GM19238 (cell line): ENCODE data around the gene ZNF600.
A peak's percentile ranks its signal among the peaks of the same experiment; 100 is the strongest.
"Not testable (repeated sequence)": the region's sequence is repeated elsewhere in the genome, so short reads cannot be mapped to it uniquely, and the experiment has no call there.

Source experiments
- DNase-seq: peaks from one replicate; pipeline ENCODE4 v3.0.0; 2011; ENCODE audit warnings: low spot score; ENCODE audit not compliant: insufficient read length

Gene ZNF600

DNA sequence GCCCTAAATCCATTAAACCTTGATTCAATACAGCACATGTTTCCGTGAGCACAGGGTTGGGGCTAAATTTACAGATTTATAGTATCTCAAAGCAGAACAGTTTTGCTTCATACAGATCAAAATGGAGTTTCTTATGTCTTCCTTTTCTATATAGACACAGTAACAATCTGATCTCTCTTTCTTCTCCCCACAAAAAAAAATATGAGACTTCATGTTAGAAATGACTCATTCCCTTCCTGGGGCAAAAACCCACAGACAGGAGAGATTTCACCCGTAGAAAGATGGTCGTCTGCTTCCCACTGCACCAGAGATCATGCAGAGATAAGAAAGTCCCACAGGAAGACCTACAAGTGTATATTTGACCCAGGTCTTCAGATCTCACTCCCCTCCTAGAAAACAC lies 44.1 kb downstream of the ZNF600 start:
- DNase-seq = no peak

DNA sequence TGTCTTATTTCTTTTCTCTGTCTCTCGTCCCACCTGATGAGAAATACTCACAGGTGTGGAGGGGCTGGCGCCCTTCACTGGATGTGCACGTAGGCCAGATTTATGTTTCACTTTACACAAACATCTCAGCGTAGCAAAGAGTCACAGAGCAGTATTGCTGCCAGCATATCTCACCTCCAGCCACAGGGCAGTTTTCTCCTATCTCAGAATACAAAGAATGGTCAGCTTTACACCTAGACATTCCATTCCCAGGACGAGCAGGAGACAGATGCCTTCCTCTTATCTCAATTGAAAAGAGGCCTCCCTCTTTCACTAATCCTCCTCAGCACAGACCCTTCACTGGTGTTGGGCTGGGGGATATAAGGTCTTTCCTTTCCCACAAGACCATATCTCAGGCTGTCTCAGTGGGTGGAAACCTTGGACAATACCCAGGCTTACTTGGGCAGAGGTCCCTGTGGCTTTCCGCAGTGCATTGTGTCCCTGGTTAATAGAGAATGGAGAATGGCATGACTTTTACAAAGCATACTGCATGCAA lies 44.6 kb downstream of the ZNF600 start:
- DNase-seq = no peak

DNA sequence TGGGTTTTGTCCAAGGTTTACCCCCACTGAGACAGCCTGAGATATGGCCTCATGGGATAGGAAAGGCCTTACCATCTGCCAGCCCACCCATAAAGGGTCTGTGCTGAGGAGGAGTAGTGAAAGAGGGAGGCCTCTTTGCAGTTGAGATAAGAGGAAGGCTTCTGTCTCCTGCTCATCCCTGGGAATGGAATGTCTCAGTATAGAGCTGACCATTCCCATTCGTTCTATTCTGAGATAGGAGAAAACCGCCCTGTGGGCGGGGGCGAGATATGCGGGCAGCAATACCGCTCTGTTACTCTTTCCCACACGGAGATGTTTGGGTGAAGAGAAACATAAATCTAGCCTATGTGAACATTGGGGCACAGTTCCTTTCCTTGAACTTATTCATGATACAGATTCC lies 45.2 kb downstream of the ZNF600 start:
- not testable (repeated sequence) for DNase-seq

DNA sequence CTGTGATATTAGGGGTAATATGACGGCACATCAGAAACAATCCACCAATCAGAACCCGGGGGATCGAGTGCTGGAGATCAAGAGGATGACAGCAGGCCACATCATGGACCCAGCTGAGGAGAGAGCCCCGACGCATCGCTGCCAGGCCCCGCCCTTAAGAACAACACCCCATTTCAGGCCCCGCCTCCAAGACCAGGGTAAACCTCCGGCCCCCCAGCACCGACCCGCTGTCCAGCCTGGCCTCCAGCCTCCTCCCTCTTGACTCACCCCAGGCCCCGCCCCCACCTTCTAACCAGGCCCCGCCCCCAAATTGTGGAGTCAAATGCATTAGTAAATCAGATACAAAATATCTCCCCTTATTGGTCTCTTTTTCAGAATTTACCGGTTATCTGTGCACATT lies 47.0 kb downstream of the ZNF600 start:
- DNase-seq = no peak

DNA sequence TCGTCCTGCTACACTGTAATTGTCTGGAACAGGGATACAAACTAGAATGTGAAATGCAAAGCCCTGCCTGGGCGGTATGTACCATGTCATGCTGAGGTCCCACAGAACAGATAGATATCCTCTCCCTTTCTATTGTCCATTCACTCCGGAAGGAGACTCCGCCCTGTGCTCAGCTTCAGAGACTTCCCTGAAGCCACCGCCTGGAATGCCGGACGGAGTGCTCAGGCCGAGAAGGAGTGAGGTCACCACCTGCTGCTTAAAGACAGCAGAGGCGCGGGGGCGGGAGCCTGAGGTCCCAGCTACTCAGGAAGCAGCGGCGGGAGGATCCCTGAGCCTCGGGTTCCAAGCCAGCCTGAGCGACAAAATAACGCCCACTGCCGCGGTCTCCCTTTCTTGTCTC lies 50.9 kb downstream of the ZNF600 start:
- no peak for DNase-seq

DNA sequence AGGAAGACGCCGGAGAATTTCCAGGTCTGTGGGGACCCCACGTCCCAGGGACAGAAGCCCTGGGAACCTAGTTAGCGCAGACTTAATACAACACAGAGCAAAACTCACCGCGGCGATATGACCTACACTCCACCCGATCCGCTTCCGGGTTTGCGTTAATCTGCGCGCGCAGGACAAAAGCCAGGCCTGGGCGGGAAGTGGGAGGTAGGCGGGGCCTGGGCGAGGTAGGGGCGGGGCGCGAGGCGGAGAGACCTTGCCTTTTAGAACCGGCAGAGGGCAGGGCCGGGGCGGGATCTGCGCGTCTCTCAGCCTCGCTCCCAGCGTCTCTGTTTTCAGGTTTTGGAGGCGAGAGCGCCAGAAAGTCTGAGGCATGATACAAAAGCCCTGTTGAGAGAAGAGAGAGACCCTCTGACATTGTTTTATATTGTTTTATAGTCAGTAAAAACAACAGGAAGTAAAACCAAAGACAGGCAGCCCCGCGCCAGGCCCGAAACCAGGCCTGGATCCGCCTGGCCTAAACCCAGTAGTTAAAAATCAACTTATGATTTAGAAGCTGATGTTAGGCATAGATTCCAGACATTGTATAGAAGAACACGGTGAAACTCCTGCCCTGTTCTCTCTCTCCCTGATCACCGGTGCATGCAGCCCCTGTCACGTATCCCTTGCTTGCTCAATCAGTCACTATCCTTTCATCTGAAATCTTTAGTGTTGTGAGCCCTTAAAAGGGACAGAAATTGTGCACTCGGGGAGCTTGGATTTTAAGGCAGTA lies 51.5 kb downstream of the ZNF600 start, which contains the start of gene ZNF611:
TSS of gene ZNF611 (minus strand) at position 152 of the 769 bp plus-strand sequence. CDS start 19,150 bp downstream, outside the sequence.
- DNase-seq = peak; percentile 91

DNA sequence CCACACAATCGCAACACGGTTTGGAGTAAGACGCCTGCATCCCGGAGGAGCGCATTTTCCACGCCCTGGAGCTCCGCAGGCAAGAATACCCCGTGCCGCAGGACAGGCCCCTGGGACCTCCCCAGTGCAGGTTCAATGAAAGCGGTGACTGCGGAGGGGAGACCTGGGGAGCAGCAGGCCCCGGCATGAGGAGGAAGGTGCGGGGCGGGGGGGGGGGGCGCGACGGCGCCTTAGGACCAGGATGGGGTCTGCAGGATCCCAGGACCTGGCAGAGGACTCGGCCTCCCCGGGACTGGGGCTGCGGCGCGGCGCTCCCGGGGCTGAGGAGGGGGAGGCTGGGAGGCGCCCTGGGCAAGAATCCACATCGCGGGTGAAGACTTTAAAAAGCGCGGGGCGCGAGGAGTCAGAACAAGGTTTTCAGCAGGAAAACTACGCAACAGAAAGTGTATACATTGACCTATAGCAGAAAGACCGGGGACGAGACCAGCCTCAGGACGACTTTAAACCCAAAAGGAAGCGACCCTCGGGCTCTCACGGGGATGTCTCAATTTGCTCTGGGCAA lies 52.2 kb downstream of the ZNF600 start:
- DNase-seq = peak; percentile 16

DNA sequence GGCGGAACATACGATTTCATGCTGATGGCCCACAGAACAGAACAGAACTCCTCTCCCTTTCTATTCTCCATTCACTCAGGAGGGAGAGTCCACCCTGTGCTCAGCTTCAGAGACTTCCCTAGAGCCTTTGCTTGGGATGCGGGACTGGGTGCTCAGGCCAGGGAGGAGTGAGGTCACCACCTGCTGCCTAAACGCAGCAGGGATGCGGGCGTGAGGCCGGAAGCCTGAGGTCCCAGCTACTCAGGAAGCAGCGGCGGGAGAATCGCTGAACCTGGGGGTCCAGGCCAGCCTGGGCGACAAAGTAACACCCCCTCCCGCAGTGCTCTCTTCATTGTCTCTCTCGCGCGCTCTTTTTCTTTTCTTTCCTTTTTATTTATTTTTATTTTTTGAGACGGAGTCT lies 60.5 kb downstream of the ZNF600 start:
- not testable (repeated sequence) for DNase-seq

DNA sequence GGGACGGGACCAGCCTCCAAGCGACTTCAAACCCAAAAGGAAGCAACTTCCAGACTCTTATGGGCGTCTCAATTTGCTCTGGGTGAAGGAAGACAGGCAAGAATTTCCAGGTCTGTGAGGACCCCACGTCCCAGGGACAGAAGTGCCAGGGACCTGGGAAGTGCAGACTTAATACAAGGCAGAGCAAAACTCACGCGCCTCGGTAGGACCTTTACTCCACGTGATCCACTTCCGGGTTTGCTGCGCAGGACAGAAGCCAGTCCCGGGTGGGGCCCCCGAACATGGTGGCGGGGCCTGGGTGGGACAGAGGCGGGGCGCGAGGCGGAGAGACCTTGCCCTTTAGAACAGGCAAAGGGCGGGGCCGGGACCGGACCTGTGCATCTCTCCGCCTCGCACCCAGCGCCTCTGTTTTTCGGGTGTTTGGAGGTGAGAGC lies 61.0 kb downstream of the ZNF600 start:
- no peak for DNase-seq

DNA sequence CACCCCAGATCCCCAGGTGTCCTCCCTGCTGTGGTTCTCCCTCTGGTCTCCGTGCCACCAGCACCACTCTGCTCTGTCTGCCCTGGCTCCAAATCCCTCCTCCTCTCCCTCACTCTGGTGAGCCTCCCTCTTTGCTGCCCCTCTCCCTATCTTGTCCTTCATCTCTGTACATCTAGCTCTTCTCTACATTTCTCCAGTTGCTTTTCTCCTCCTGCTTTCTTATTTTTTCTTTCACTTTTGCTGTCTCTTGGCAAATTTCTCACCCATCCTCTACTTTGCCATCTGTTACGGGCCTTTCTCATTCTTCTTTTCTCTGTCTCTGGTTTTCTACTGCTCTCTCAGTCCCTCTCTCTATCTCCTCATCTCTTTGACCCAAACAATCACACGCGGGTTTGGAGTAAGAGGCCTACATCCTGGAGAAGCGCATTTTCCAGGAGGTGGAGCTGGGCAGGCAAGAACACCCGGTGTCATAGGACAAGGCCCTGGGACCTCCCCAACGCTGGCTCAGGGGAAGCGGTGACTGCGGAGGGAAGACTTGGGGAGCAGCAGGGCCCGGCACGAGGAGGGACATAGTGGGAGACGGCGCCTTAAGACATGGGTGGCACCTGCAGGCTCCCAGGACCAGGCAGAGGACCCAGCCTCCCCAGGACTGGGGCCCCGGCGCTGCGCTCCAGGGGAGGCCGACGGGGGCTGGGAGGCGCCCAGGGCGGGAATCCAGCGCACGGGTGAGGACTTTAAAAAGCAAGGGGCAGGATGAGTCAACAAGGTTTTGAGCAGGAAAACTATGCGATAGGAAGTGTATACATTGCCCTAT lies 61.7 kb downstream of the ZNF600 start:
- no peak for DNase-seq

DNA sequence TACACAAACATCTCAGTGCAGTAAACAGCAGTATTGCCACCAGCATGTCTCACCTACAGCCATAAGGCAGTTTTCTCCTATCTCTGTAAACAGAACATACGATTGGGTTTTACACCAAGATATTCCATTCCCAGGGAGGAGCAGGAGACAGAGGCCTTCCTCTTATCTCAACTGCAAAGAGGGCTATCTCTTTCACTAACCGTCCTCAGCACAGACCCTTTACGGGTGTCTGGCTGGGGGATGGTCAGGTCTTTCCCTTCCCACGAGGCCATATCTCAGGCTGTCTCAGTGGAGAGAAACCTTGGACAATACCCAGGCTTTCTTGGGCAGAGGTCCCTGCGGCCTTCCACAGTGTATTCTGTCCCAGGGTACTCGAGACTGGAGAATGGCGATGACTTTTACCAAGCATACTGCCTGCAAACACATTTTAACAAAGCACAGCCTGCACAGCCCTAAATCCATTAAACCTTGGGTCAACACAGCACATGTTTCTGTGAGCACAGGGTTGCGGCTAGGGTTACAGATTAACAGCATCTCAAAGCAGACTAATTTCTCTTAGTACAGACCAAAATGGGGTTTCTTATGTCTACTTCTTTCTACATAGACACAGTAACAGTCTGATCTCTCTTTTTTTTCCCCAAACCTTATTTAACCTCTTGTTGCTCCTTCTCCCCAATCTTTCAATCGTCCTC lies 62.5 kb downstream of the ZNF600 start:
- DNase-seq = not testable (repeated sequence)

DNA sequence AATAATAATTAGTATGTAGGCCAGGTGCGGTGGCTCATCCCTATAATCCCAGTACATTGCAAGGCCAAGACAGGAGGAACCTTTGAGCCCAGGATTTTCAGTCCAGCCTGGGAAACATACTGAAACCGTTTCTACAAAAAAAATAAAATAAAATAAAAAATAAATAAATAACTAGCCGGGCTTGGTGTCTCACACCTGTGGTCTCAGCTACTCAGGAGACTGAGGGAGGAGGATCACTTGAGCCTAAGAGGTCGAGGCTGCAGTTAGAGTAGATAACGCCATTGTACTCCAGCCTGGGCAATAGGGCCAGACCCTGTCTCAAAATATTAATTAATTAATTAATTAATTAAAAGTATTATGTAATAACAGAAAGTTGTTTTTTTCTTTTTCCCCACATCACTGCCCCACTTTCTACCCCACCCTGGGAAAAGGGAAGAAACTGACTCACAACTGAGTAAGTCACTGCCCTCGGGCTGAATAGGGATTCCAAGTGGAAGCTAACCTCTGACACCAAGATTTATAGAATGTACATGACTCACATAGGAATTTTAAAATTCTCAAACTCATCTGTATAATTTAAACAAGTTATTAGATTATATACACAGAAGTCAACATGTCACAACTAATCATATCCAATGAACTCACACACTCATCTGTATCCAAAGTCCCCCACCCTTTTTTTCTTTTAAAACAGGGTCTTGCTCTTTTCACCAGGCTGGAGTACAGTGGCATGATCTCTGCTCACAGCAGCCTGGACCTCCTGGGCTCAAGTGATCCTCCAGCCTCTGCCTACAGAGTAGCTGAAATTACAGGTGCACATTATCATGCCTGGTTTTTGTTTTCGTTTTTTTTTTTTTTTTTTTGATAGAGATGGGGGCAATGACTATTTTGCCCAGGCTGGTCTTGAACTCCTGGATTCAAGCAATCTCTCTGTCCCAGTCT lies 64.3 kb downstream of the ZNF600 start:
- no peak for DNase-seq

DNA sequence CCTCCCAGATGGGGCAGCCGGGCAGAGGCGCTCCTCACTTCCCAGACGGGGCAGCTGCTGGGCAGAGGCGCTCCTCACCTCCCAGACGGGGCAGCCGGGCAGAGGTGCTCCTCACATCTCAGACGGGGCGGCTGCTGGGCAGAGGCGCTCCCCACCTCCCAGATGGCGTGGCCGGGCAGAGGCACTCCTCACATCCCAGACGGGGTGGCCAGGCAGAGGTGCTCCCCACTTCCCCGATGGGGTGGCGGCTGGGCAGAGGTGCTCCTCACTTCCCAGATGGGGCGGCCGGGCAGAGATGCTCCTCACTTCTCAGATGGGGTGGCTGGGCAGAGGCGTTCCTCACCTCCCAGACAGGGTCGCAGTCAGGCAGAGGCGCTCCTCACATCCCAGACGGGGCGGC lies 66.0 kb downstream of the ZNF600 start:
- not testable (repeated sequence) for DNase-seq

DNA sequence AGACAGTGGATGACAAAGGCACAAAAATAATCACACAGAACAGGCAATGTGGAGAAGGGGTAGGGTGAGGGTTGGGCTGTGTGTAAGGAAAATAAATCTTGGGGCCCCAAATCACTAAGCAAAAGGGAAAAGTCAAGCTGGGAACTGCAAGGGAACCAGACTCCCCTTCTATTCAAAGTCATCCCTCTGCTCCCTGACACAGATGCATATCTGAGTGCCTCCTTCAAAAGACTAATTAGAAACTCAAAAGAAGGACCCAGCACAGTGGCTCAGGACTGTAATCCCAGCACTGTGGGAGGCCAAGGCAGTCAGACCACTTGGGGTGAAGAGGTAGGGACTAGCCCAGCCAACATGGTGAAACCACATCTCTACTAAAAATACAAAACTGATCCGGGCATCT lies 70.1 kb downstream of the ZNF600 start:
- DNase-seq = no peak

DNA sequence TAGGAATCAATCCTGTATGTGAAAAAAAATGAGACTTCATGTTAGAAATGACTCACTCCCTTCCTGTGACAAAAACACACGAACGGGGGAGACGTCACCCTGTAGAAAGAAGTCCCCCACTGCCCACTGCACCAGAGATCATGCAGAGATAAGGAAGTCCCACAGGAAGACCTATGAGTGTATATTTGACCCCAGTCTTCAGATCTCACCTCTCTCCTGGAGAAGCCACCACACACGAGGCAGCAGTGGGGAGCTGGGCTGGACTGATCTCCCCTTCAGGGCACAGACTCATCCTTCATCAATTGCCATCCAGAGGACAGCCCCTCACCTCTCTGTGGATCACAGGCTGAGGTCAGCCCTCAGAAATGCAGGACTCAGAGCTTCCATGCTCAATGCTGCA lies 70.7 kb downstream of the ZNF600 start:
- not testable (repeated sequence) for DNase-seq

DNA sequence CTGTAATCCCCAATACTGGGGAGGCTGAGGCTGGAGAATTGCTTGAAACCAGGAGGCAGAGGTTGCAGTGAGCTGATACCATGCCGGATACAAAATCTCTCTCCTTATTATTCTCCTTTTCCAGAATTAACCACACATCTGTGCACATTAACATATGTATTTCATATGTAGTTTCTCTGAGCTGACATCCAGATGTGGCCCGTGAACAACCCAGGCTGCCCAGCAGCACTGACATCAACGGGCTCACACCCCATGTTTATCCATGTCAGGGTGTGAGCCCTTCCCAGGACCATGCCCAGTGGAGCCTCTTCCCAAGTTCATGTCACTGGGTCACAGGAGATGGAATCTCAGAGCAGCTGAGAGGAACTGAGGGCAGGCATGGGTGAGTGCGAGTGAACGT lies 71.3 kb downstream of the ZNF600 start:
- not testable (repeated sequence) for DNase-seq
